ENCODE measurements around the gene PTPRE. TPM values are rescaled to one million over a fixed set of nuclear protein-coding genes. Genes with fewer than 3 reads are reported as not detected.

The PTPRE gene
- polyA plus RNA-seq, 1 donor (not counting 4 experiments of a cell fraction or from before 2014, with no cell fraction given): 15.1 TPM

DNA sequence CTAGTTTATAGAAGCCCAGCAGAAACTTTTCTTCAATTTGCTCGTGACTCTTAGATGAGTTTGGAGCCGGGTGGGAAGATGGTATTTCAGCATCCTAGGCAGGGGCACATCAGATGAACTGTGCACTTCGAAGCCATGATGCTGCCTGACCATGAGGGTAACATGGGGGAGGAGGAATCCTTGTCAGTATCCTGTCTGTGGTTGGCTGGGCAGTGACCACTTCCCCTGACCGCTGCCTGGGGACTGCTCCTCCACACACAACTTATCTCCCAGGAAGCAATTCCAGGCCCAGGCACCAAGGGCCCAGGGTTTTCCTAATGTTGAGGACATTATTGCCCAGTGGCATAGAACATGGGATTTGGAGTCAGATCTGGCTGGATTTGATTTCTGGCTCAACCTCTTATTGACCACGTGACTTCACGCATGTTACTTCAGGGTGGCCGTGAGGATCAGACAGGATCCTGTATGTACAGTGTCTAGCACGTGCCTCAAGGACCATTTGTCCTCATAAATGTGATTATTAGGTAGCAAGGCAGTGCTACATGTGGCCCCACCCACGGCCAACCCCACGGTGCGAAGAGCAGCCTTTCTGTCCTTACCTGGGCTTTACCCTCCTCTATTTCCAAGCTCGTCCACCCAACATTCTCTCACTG lies 65.2 kb downstream of the PTPRE start:
- no peaks in the 10 kb centered on the region for H4K20me1 ChIP-seq (ENCODE audit: control insufficient read depth, extremely low read depth, insufficient read depth, low read length)
- no peaks in the 10 kb centered on the region for H3K9me3 ChIP-seq (ENCODE audit: control insufficient read depth, low read depth, low read length)
- FAIRE-seq: no peak
- H3K27me3 ChIP-seq (ENCODE audit: control insufficient read depth, extremely low read depth, insufficient read depth, low read length): peaks cover 5% of the 10 kb centered on the region
- dilution Hi-C loops (cut with MboI; ENCODE audit: extremely low pct_ligation_motif_present, low sequenced_read_pairs): no loop called here
- H3K27ac ChIP-seq (ENCODE audit: control insufficient read depth, insufficient read depth, low read length): no peak overlapping the region
- no peak overlapping the region for H2AFZ ChIP-seq (ENCODE audit: control insufficient read depth, low read length)
- H3K4me3 ChIP-seq (ENCODE audit: control insufficient read depth in 2 of 3, extremely low read depth in 1 of 3, insufficient read depth in 2 of 3, low read depth in 1 of 3, low read length in 3 of 3): no peak overlapping the region
- no peaks in the 10 kb centered on the region for H3K36me3 ChIP-seq (ENCODE audit: control insufficient read depth in 2 of 2, extremely low read depth in 1 of 2, insufficient read depth in 2 of 2, low read length in 2 of 2)
- DNase-seq (ENCODE audit: low read depth, low spot score): no peak
- no peak for TF ChIP-seq CTCF (optimal IDR thresholded peaks at IDR 0.05 in 1 of 3, IDR thresholded peaks at IDR 0.05 in 1 of 3, conservative IDR thresholded peaks at IDR 0.05 in 1 of 3; ENCODE audit: extremely low read depth in 1 of 3, insufficient read depth in 2 of 3, low read length in 3 of 3)
- no peak for TF ChIP-seq EZH2 (IDR thresholded peaks at IDR 0.05; ENCODE audit: low read length)
- no peak overlapping the region for H3K4me2 ChIP-seq (ENCODE audit: control insufficient read depth, extremely low read depth, insufficient read depth, low read depth, low read length)
- no peaks in the 10 kb centered on the region for H3K79me2 ChIP-seq (ENCODE audit: control insufficient read depth, insufficient read depth, low read length)
- no peak overlapping the region for H3K9ac ChIP-seq (ENCODE audit: control insufficient read depth, extremely low read depth, insufficient read depth, low read length)
- H3K9me1 ChIP-seq (ENCODE audit: control insufficient read depth, extremely low read depth, insufficient read depth, low read length): no peaks in the 10 kb centered on the region
- H3K4me1 ChIP-seq (ENCODE audit: control insufficient read depth, extremely low read depth, insufficient read depth, low read length): no peaks in the 10 kb centered on the region

- H3K9ac ChIP-seq (ENCODE audit: control insufficient read depth, extremely low read depth, insufficient read depth, low read length): no peak overlapping the region
- H3K27ac ChIP-seq (ENCODE audit: control insufficient read depth, insufficient read depth, low read length): no peak overlapping the region
- H3K27me3 ChIP-seq (ENCODE audit: control insufficient read depth, extremely low read depth, insufficient read depth, low read length): peaks cover 5% of the 10 kb centered on the region
- dilution Hi-C loops (cut with MboI; ENCODE audit: extremely low pct_ligation_motif_present, low sequenced_read_pairs): no loop called here
- H2AFZ ChIP-seq (ENCODE audit: control insufficient read depth, low read length): no peak overlapping the region
- H3K4me1 ChIP-seq (ENCODE audit: control insufficient read depth, extremely low read depth, insufficient read depth, low read length): no peaks in the 10 kb centered on the region
- H3K36me3 ChIP-seq (ENCODE audit: control insufficient read depth in 2 of 2, extremely low read depth in 1 of 2, insufficient read depth in 2 of 2, low read length in 2 of 2): no peaks in the 10 kb centered on the region
- no peaks in the 10 kb centered on the region for H3K9me1 ChIP-seq (ENCODE audit: control insufficient read depth, extremely low read depth, insufficient read depth, low read length)
- TF ChIP-seq CTCF (optimal IDR thresholded peaks at IDR 0.05 in 1 of 3, IDR thresholded peaks at IDR 0.05 in 1 of 3, conservative IDR thresholded peaks at IDR 0.05 in 1 of 3; ENCODE audit: extremely low read depth in 1 of 3, insufficient read depth in 2 of 3, low read length in 3 of 3) (no peak), EZH2 (IDR thresholded peaks at IDR 0.05; ENCODE audit: low read length) (no peak)
- no peak for FAIRE-seq
- H3K9me3 ChIP-seq (ENCODE audit: control insufficient read depth, low read depth, low read length): no peaks in the 10 kb centered on the region
- DNase-seq (ENCODE audit: low read depth, low spot score): no peak
- H3K79me2 ChIP-seq (ENCODE audit: control insufficient read depth, insufficient read depth, low read length): no peaks in the 10 kb centered on the region
- no peaks in the 10 kb centered on the region for H4K20me1 ChIP-seq (ENCODE audit: control insufficient read depth, extremely low read depth, insufficient read depth, low read length)
- H3K4me3 ChIP-seq (ENCODE audit: control insufficient read depth in 2 of 3, extremely low read depth in 1 of 3, insufficient read depth in 2 of 3, low read depth in 1 of 3, low read length in 3 of 3): no peak overlapping the region
- H3K4me2 ChIP-seq (ENCODE audit: control insufficient read depth, extremely low read depth, insufficient read depth, low read depth, low read length): no peak overlapping the region
Observed at GRCh38 chr10:127972751-127973357, 66.0 kb downstream of the PTPRE start.

All from keratinocyte (primary cell).